GM12891 (cell line): ENCODE measurements around the gene RNPS1.

Experiments
- POLR2A ChIP-seq: IDR thresholded peaks from 2 replicates; pipeline ENCODE4 v1.6.1; 2011; ENCODE audit warnings: low read depth, low read length, control low read depth
- POLR2AphosphoS5 ChIP-seq: IDR thresholded peaks from 2 replicates; pipeline ENCODE4 v1.6.1; 2011; ENCODE audit warnings: low read depth, low read length, control low read depth
- POU2F2 ChIP-seq: IDR thresholded peaks from 2 replicates; pipeline ENCODE4 v1.6.1; 2011; ENCODE audit warnings: low read depth, mild to moderate bottlenecking, control low read depth, low read length, moderate library complexity
- SPI1 ChIP-seq: IDR thresholded peaks from 2 replicates; pipeline ENCODE4 v1.6.1; 2011; ENCODE audit warnings: low read depth, low read length, control low read depth
- TAF1 ChIP-seq: IDR thresholded peaks from 2 replicates; pipeline ENCODE4 v1.6.1; 2011; ENCODE audit warnings: low read depth, low read length, control low read depth

GRCh38 chr16:2277466-2278271, 9.7 kb upstream of the RNPS1 start:
- no peak for TF ChIP-seq POLR2A
- TF ChIP-seq POLR2AphosphoS5 = no peak
- no peak for TF ChIP-seq TAF1
- TF ChIP-seq SPI1 = no peak
- no peak for TF ChIP-seq POU2F2
